Body of pancreas (tissue), 4 donors: ENCODE data around the gene GCH1.

ENCODE experiments used
- POLR2A ChIP-seq, 3 donors: fragments of 450-650 bp; IDR thresholded peaks; one replicate each; pipeline ENCODE4 v1.6.1; 2016; ENCODE audit warnings: antibody characterized with exemption in 3 of 3, mild to moderate bottlenecking in 2 of 3
- TF ChIP-seq, protein P1 (sequence below), 7 experiments: fragments of 450-650 bp in 4 of 7; fragments of 200-600 bp in 3 of 7; sonication (generic) in 3 of 7; IDR thresholded peaks; one replicate each; pipeline ENCODE4 v1.5.1; 2016 to 2019; ENCODE audit warnings: antibody characterized with exemption in 7 of 7

DNA sequence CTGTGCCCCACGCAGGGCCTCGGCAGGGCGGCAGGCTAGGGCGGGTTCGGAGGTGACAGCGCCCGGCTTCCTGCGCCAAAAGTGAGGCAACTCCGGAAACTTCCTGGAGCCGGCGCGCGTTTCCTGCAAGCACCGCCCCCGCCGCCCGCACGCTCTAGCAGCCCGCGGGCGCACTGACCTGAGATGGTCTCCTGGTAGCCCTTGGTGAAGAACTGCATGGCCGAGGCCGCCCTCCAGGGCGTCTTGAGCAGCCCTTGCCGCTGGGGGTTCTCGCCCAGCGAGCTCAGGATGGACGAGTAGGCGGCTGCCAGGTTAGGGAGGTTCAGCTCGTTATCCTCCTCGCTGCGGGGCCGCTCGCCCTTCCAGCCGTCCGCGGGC, 494 bp downstream of the GCH1 start:
- TF ChIP-seq, protein P1, sequence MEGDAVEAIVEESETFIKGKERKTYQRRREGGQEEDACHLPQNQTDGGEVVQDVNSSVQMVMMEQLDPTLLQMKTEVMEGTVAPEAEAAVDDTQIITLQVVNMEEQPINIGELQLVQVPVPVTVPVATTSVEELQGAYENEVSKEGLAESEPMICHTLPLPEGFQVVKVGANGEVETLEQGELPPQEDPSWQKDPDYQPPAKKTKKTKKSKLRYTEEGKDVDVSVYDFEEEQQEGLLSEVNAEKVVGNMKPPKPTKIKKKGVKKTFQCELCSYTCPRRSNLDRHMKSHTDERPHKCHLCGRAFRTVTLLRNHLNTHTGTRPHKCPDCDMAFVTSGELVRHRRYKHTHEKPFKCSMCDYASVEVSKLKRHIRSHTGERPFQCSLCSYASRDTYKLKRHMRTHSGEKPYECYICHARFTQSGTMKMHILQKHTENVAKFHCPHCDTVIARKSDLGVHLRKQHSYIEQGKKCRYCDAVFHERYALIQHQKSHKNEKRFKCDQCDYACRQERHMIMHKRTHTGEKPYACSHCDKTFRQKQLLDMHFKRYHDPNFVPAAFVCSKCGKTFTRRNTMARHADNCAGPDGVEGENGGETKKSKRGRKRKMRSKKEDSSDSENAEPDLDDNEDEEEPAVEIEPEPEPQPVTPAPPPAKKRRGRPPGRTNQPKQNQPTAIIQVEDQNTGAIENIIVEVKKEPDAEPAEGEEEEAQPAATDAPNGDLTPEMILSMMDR (IDR thresholded peaks at IDR 0.05) = no peak
- TF ChIP-seq POLR2A (IDR thresholded peaks at IDR 0.05) = peak in 1 of 3 donors; percentile 3
